ENCODE data around the gene CD79B.
"Not testable (repeated sequence)": the region's sequence is repeated elsewhere in the genome, so short reads cannot be mapped to it uniquely, and the experiment has no call there.

CD79B gene

GRCh38 chr17:63930951-63931575, 1.1 kb downstream of the CD79B start:
- DNase-seq = no peak

GRCh38 chr17:63929860-63930766, 2.0 kb downstream of the CD79B start:
- DNase-seq = no peak

DNA sequence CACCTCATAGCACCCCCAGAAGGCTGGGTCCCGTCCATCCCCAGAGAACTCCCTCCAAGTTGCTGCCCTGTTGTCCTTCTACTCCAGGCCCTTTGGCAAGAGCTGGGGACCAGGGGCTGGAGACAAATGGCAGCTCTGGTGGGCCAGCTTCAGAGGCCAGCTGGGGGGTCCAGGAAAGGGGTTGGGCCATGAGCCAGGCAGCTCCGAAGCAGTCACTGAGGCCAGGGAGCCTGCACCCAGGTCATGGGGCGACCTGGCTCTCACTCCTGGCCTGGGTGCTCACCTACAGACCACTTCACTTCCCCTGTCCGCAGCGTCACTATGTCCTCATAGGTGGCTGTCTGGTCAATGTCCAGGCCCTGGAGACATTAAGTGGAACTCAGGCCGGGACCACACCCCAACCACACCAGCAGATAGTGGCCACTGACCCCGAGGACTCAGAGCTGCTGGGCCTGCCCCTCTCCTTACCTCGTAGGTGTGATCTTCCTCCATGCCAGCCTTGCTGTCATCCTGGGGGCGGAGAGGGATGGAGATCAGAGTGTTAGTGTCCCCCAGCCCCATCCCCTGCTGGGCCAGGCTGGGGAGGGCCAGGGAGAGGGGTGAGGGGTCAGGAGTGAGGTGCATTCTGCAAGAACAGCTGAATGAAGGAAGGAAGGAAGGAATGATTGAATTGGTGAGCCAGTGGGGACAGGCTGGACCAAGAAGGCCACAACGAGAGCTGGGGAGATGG, 3.0 kb downstream of the CD79B start:
- DNase-seq = no peak

DNA sequence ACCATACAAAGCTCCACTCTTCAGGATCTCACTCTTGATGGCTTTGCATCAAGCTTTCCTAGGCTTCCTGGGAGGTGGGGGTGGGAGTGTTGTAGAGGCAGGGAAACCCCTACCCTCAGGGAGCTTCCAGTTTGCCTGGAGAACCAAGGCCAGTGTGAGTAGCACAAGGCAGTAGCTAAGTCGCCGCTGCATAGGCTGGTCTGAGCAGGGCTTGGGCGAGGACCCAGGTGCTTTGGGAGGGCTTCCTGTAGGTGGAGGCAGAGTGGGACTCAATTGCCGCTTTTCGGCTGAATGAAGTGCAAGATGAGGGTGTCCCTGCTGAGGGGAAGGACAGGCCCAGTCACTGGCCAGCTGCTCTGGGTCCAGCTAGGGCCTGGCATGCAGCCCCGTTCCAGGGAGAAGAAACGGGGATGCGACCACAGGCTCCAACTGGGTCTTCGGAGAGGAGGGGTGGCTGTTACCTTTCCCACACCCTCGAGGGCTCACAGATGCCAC, 3.9 kb downstream of the CD79B start:
- DNase-seq = no peak

DNA sequence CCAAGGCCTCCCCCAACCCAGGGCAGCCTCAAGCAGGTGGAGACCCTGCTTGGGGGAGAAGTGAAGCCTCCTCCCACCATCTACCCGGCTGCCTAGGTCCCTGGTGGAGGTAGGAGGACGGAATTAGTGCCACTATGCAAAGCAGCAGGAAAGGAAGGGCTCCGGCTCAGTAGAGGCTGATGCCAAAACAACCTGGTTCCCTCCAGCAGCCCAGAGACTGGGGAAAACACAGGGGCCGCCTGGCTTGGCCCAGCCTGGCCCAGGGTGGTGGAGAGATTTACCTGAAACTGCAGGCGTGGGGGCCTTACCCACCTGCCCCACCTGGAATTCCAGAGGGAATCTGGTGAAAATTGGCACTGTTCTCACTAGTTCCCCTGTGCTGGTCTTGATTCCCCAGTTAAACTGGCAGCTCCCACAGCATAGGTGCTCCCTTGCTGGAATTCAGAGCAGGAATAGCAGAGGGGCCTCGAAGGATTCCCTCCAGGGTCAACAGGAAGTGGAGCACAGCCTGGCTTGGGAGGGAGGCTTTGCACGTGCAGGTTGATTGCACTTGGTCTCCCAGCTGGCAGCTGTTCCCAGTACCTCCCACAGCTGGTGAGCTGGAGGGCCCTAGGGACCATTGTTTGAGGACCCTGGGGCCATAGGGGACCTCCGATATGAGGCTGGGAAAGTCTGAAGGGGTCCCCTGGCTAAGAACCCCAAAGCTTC, 4.5 kb downstream of the CD79B start:
- DNase-seq = no peak

- no peak for DNase-seq
These were observed 6.0 kb downstream of the CD79B start for GRCh38 chr17:63926164-63926563.

DNA sequence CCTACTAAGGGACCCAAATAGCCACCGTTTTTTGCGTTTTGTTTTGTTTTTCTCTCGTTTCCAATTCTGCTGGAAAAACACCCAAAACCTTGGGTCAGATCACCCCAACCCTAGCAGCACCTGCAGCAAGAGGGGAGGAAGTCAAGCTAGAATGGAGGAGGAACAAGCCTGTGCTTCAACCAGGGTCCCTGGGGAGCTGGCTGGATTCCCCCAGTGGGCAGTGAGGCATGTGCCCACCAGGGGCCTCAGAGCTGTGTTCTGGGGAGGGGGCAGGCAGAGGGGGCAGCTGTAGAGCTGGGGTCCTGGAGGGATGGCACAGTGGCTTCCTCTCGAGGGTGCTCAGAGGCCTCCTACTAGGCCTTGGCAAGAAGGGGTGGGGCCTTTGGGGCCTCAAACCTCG, 6.5 kb downstream of the CD79B start:
- no peak for DNase-seq

- DNase-seq = not testable (repeated sequence)
These were observed 9.7 kb downstream of the CD79B start for GRCh38 chr17:63922402-63922801.

- DNase-seq = not testable (repeated sequence)
These were observed 11.4 kb downstream of the CD79B start for GRCh38 chr17:63920779-63921178.

DNA sequence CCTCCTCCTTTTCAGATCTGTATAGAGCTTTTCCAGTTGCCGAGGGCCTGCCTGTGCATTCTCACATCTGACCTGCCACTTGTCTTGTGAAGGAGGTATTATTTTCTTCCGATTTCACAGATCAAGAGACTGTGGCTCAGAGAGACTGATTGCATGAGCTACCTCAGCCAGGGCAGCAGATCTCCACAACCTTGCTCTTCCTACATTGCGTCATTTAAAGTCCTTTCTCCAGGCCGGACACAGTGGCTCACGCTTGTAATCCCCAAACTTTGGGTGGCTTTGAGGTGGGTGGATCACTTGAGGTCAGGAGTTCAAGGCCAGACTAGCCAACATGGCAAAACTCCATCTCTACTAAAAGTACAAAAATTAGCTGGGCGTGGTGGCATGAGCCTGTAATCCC, 12.1 kb downstream of the CD79B start:
- not testable (repeated sequence) for DNase-seq

DNA sequence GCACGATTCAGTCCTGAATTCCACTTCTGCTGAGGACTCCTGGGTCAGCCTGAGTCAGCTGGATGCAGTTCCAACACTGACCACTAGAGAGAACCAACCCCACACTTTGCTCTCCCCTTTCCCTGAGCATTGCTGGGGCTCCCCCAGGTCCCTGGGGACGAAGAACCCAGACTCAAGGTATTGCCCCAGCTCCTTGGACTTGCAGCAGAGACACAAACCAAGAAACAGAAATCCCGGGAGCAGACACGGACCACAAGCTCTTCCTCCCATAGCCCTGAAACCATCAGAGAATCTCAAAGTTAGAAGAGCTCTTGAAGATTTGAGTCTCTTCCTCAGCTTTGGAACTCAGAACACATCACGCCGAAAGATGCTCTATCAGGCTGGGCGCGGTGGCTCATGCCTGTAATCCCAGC, 12.8 kb downstream of the CD79B start:
- DNase-seq = no peak

GRCh38 chr17:63918789-63919305, 13.3 kb downstream of the CD79B start, which contains the start of gene GH1:
TSS of gene GH1 (minus strand) at chr17:63918839. CDS start at chr17:63918776, 63 bp downstream.
- DNase-seq = not testable (repeated sequence)

DNA sequence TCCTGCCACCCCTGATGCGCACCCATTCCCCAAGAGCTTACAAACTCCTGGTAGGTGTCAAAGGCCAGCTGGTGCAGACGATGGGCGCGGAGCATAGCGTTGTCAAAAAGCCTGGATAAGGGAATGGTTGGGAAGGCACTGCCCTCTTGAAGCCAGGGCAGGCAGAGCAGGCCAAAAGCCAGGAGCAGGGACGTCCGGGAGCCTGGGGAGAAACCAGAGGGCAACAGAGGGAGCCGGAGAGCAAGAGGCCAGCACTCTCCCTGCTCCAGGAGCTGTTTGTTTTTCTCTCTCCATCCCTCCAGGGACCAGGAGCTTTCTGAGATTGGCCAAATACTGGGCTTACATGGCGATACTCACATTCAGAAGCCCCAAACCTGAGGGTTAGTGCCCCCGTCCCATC, 13.8 kb downstream of the CD79B start:
- DNase-seq = no peak

DNA sequence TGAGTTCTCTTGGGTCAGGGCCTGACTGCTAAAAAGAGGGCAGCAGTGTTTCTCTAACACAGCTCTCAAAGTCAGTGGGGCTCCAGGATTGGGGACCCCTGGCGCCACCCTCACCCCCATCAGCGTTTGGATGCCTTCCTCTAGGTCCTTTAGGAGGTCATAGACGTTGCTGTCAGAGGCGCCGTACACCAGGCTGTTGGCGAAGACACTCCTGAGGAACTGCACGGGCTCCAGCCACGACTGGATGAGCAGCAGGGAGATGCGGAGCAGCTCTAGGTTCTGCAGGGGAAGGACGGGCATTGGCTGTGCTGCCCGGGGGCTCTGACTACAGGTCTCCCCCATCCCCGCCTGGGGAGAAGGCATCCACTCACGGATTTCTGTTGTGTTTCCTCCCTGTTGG, 14.5 kb downstream of the CD79B start:
- DNase-seq = no peak

DNA sequence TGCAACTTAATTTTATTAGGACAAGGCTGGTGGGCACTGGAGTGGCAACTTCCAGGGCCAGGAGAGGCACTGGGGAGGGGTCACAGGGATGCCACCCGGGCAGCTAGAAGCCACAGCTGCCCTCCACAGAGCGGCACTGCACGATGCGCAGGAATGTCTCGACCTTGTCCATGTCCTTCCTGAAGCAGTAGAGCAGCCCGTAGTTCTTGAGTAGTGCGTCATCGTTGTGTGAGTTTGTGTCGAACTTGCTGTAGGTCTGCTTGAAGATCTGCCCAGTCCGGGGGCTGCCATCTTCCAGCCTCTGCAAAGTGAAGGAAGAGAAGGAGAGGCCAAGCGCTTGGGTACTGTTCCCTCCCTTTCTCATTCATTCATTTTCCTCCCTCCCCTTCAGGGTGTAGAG, 14.9 kb downstream of the CD79B start:
- not testable (repeated sequence) for DNase-seq

DNA sequence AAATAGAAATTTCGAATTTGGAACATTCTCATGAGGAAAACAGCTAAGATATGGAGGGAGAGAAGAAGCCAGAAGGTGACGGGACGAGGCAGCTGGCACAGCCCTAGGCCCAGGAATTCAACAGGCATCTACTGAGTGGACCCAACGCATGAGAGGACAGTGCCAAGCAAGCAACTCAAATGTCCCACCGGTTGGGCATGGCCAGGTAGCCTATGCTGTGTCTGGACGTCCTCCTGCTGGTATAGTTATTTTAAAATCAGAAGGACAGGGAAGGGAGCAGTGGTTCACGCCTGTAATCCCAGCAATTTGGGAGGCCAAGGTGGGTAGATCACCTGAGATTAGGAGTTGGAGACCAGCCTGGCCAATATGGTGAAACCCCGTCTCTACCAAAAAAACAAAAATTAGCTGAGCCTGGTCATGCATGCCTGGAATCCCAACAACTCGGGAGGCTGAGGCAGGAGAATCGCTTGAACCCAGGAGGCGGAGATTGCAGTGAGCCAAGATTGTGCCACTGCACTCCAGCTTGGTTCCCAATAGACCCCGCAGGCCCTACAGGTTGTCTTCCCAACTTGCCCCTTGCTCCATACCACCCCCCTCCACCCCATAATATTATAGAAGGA, 15.5 kb downstream of the CD79B start:
- no peak for DNase-seq

DNA sequence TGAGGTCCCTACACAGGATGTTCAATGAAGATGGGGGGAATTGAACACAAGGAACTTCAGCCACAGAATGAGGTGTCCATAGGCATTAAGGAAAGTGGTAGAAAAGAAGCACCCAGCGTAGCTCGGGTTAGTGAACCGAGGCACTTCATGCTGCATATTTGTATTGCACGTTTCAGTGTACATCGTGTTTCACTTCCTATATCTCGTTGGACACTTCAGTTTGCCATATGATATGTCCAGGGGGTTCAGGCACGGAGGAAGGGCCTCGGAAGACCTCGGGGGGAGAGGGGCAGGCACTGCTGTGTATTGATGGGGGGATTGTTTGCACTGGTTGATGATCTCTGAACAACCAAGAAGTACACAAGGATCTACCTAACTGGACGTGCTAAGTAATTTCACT, 16.4 kb downstream of the CD79B start:
- DNase-seq = not testable (repeated sequence)

GRCh38 chr17:63914471-63914870, 17.7 kb downstream of the CD79B start:
- no peak for DNase-seq

DNA sequence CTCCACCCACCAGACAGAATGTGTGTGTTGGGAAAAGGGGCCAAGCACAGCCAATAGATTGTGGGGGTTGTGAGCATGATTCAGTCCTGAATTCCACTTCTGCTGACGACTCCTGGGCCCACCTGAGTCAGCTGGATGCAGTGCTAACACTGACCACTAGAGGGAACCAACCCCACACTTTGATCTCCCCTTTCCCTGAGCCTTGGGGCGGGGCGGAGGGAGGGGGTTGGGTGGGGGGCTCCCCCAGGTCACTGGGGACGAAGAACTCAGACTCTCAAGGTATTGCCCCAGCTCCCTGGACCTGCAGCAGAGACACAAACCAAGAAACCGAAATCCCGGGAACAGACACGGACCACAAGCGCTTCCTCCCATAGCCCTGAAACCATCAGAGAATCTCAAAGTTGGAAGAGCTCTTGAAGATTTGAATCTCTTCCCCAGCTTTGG, 20.5 kb downstream of the CD79B start:
- no peak for DNase-seq

- DNase-seq = no peak
These were observed 21.0 kb downstream of the CD79B start, which contains the start of gene CSHL1 for GRCh38 chr17:63911041-63911635. TSS of gene CSHL1 (minus strand) at chr17:63911258. CDS start at chr17:63911196, 62 bp downstream.

- DNase-seq = no peak
These were observed 22.0 kb downstream of the CD79B start for GRCh38 chr17:63910096-63910495.
